Loucy (cell line): ENCODE results near the gene DTNB.

ENCODE experiments used
- H2AFZ ChIP-seq: fragments of 200-600 bp; sonication (generic); 2 replicates; pipeline ENCODE4 v1.6.0; 2016; ENCODE audit warnings: antibody characterized with exemption, mild to moderate bottlenecking, low read length, moderate library complexity
- H3F3A ChIP-seq: fragments of 200-600 bp; 2 replicates; pipeline ENCODE4 v1.6.0; 2016; ENCODE audit warnings: antibody characterized with exemption, low read depth, mild to moderate bottlenecking
- H3K27me3 ChIP-seq: fragments of 200-600 bp; sonication (generic); 2 replicates; pipeline ENCODE4 v1.6.1; 2014; ENCODE audit warnings: low read length, mild to moderate bottlenecking; ENCODE audit not compliant: insufficient read depth, poor library complexity, severe bottlenecking
- H3K36me3 ChIP-seq: fragments of 200-600 bp; sonication (generic); 2 replicates; pipeline ENCODE4 v1.6.1; 2016; ENCODE audit warnings: low read length; ENCODE audit not compliant: insufficient read depth
- H3K4me1 ChIP-seq: fragments of 200-600 bp; sonication (generic); 2 replicates; pipeline ENCODE4 v1.5.1; 2014; ENCODE audit warnings: low read length, mild to moderate bottlenecking; ENCODE audit not compliant: insufficient read depth, poor library complexity, severe bottlenecking
- H3K4me2 ChIP-seq: fragments of 200-600 bp; sonication (generic); 2 replicates; pipeline ENCODE4 v1.6.0; 2014; ENCODE audit warnings: antibody characterized with exemption, low read length, low read depth, mild to moderate bottlenecking; ENCODE audit not compliant: poor library complexity, severe bottlenecking
- H3K4me3 ChIP-seq: fragments of 200-600 bp; sonication (generic); 2 replicates; pipeline ENCODE4 v1.5.1; 2014; ENCODE audit warnings: low read length, mild to moderate bottlenecking, mixed read lengths; ENCODE audit not compliant: poor library complexity, severe bottlenecking
- H3K79me2 ChIP-seq: fragments of 200-600 bp; sonication (generic); 2 replicates; pipeline ENCODE4 v1.6.1; 2014; ENCODE audit warnings: low read length; ENCODE audit not compliant: insufficient read depth
- H3K9ac ChIP-seq: fragments of 200-600 bp; sonication (generic); 2 replicates; pipeline ENCODE4 v1.6.0; 2014; ENCODE audit warnings: mild to moderate bottlenecking, low read depth, low read length, moderate library complexity; ENCODE audit not compliant: poor library complexity, severe bottlenecking
- H3K9me2 ChIP-seq: fragments of 200-600 bp; sonication (generic); replicated peaks from 2 replicates; pipeline ENCODE4 v1.6.1; 2016; ENCODE audit warnings: low read depth, low read length, mixed read lengths
- H3K9me3 ChIP-seq: fragments of 200-600 bp; sonication (generic); 2 replicates; pipeline ENCODE4 v1.6.1; 2014; ENCODE audit warnings: mild to moderate bottlenecking, antibody characterized with exemption, low read length, low read depth; ENCODE audit not compliant: insufficient read depth
- H4K20me1 ChIP-seq: fragments of 200-600 bp; sonication (generic); 2 replicates; pipeline ENCODE4 v1.6.0; 2014; ENCODE audit warnings: antibody characterized with exemption, low read length, mild to moderate bottlenecking; ENCODE audit not compliant: insufficient read depth, poor library complexity, severe bottlenecking
- CTCF ChIP-seq: fragments of 200-600 bp; sonication (generic); conservative IDR thresholded peaks from 2 replicates; pipeline ENCODE4 v1.5.1; 2014; ENCODE audit warnings: mild to moderate bottlenecking, antibody characterized with exemption, low read length
- EZH2phosphoT487 ChIP-seq: fragments of 200-600 bp; IDR thresholded peaks from 2 replicates; pipeline ENCODE4 v1.6.1; 2018; ENCODE audit warnings: antibody characterized with exemption, mild to moderate bottlenecking, moderate library complexity, borderline replicate concordance

Gene DTNB

GRCh38 chr2:25362049-25362433, 311.3 kb downstream of the DTNB start:
- no peaks in the 10 kb centered on the region for H3K27me3 ChIP-seq
- H3K4me3 ChIP-seq: peak overlapping the region; percentile 70
- H3K9me2 ChIP-seq: no peaks in the 10 kb centered on the region
- peak overlapping the region; percentile 83 for H3K4me2 ChIP-seq
- H2AFZ ChIP-seq: peak overlapping the region; percentile 75
- H3K36me3 ChIP-seq: no peaks in the 10 kb centered on the region
- no peaks in the 10 kb centered on the region for H3F3A ChIP-seq
- no peaks in the 10 kb centered on the region for H3K9me3 ChIP-seq
- H3K79me2 ChIP-seq: no peaks in the 10 kb centered on the region
- no peaks in the 10 kb centered on the region for H4K20me1 ChIP-seq
- H3K9ac ChIP-seq: peak overlapping the region; percentile 53
- TF ChIP-seq CTCF (peak; percentile 93), EZH2phosphoT487 (no peak)
- peaks cover 8% of the 10 kb centered on the region for H3K4me1 ChIP-seq

GRCh38 chr2:25361261-25362048, 311.9 kb downstream of the DTNB start:
- Histone ChIP-seq H3K9me3 (no peaks in the 10 kb centered on the region), H3K4me1 (peaks cover 8% of the 10 kb centered on the region), H3K9me2 (no peaks in the 10 kb centered on the region), H3K79me2 (no peaks in the 10 kb centered on the region), H3K36me3 (no peaks in the 10 kb centered on the region), H3K27me3 (no peaks in the 10 kb centered on the region), H4K20me1 (no peaks in the 10 kb centered on the region), H3K9ac (peak overlapping the region; percentile 13), H2AFZ (peak overlapping the region; percentile 75), H3K4me3 (peak overlapping the region; percentile 70), H3F3A (no peaks in the 10 kb centered on the region), H3K4me2 (peak overlapping the region; percentile 83)
- TF ChIP-seq EZH2phosphoT487 (no peak), CTCF (no peak)

- Histone ChIP-seq H3K9me2 (no peaks in the 10 kb centered on the region), H3K4me3 (no peak overlapping the region), H3K9me3 (no peaks in the 10 kb centered on the region), H3K9ac (no peak overlapping the region), H3K27me3 (no peaks in the 10 kb centered on the region), H3K36me3 (no peaks in the 10 kb centered on the region), H3K79me2 (no peaks in the 10 kb centered on the region), H4K20me1 (no peaks in the 10 kb centered on the region), H2AFZ (no peak overlapping the region), H3F3A (no peaks in the 10 kb centered on the region), H3K4me1 (peaks cover 8% of the 10 kb centered on the region), H3K4me2 (no peak overlapping the region)
- TF ChIP-seq CTCF: no peak
- TF ChIP-seq EZH2phosphoT487: no peak
Observed at GRCh38 chr2:25358836-25359235, 314.5 kb downstream of the DTNB start.
